HG02852 (cell line): ENCODE results near the gene RAB43.
"Not testable (repeated sequence)": the region's sequence is repeated elsewhere in the genome, so short reads cannot be mapped to it uniquely, and the experiment has no call there.

Source experiments
- ATAC-seq: cut with Tn5 transposase; IDR thresholded peaks from one replicate; pipeline ENCODE4 v1.9.1; 2021; ENCODE audit warnings: mild to moderate bottlenecking, moderate library complexity; ENCODE audit not compliant: unreplicated experiment

The RAB43 gene

DNA sequence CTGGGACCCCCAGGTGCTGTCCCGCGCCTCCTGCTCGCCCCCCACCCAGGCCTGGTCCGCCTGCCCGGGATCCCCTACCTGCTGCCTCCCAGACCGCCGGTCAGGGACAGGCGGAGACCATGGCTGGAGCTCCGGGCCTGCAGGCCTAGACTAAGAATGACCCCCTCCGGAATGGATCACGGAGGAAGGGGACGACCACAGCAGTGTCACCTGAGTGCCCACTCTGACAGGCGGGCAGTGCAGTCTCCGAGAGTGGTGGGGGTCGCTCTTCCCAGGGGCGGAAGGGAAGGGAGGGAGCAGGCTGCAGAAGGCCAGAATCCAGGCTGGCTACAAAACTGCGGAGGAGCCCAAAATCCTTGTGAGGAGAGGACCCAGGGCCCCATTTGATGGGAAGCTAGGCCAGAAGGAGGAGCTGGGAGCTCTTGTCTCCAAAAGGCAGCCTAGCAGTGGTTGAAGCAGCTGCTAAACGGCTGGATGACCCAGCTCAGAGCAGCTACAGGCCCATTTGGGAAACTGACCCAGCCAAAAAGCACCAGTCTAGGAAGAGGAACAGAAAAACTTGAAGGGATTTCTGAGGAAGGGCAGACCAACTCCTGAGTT lies 908 bp upstream of the RAB43 start:
- no peak for ATAC-seq

DNA sequence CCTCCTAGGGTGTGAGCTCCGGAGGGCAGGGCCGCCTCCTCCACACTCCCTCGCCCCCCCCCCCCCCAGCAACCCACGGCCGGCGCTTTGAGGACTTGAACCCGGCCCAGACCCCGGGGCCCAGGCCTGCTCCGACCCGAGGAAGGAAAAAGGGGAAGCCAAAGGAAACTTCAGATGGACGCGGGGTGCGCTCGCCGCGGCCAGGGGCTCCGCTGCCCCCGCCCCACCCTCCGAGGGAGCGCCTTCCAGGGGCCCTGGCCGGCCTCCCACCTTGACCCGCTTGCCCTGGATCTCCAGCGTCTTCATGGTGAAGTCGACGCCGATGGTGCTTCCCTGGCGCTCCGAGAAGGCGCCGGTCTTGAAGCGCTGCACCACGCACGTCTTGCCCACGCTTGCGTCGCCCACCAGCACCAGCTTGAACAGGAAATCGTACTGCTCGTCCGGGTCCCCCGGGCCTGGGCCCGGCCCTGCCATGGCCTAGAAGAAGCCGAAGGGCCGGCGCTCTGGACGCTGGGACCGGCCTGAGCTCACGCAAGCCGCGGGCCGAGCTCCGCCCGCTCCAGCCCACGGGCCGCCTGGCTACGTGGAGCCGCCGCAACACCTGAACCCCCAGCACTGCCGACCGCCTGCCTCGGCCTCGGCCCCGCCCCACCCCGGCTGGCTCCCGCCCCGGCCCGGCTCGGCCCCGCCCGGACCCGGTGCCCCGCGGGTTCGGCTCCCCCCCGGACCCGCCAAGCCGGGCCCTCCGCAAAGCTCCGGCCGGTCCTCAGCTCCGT lies 400 bp downstream of the RAB43 start:
- ATAC-seq = peak; percentile 1

DNA sequence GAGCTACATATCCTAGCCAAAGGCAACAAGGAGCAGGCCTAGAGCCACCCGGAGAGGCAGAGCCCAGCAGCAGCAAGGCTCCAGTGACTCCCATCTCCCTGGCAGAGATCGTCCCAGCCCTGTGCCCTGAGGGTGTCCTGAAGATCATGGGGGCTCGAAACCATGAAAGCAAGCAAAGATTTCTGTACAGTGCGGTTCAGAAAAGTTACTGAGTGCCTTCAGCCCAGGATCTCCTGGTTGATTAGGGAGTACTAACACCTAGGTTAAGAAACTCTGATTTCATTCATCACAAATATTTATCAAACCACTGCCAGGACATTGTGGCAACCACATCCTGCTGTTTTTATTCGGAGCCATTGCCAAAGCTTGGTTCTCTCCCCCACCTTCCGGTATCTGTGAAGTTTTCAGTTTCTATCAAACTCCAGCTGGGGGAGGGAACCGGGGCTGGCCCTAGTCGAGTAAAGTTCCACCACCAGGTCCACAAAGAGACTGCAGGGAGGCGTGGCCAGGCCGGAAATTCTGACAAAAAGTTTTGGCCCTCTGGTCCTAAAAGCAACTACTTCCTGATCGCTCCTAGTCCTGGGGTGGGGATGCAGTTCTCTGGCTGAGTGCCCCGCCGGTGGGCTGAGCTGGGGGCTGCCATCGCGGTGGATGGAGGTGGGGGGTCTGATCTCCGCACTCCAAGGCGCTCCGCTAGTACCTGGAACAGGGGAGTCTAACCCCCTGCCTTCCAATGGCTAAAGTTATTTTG lies 1.2 kb downstream of the RAB43 start:
- ATAC-seq = peak; percentile 56

DNA sequence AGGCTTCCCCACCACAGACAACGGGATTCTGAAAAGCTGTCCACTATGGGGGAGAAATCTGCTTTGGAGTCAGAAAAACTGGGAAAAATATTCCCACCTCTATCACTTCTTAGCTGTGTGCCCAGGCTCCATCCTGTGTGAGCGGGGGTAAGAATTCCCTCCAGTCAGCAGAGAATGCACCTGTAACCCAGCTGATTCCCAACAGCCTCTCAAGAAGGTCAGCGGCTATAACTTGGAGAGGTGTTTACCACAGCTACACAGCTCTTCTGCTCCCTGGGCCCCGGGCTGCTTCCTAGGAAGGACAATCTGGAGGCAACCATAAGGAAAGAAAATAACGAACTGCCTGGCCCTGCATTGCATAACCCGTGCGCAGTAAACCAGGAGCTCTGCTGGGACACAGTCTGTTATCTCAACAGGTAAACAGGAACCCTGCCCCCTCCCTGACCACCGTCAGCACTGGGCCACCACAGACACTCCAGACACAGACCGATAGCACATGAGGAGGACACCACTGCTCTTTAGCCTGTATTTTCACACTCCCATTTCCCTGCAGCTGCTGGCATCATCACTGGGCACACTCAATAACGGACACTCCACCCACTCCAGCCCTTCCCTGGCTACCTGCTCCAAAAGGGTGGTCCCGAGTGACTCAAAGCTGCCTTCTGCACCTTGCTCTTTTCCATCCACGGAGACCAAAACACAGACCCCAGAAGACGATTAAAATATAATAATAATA lies 2.1 kb downstream of the RAB43 start:
- ATAC-seq = no peak

DNA sequence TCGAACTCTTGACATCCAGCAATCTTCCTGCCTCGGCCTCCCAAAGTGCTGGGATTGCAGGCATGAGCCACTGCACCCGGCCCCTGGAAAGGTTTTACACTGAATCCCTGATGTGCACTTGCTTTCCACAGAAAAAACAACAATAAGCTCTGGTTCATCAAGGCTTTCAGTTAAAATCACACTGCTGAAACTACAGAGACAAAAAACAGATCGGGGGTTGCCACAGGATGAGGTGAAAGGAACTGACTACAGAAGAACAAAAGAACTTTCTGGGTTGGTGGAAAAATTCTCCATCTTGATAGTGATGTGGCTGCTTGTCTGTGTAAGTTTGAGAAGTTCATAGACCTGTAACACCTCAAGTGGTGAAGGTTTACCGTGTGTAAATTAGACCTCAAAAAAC lies 2.9 kb downstream of the RAB43 start:
- no peak for ATAC-seq

DNA sequence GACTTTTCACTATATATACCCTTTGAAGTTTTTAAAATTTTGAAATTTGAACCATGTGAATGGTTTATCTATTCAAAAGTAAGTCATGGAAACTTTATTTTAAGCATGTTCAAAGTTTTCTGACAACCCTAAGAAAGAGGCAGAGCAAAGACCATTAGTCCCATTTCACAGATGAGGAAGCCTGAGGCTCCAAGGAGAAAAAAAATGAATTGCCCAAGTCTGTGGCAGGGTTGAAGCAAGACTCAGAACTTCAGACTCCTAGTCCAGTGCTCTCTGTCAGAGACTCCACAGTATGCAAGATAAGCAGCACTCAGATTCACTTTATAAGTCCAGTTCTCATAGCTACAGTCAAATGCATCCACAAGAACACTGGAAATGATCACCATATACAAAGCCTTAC lies 4.5 kb downstream of the RAB43 start:
- no peak for ATAC-seq

DNA sequence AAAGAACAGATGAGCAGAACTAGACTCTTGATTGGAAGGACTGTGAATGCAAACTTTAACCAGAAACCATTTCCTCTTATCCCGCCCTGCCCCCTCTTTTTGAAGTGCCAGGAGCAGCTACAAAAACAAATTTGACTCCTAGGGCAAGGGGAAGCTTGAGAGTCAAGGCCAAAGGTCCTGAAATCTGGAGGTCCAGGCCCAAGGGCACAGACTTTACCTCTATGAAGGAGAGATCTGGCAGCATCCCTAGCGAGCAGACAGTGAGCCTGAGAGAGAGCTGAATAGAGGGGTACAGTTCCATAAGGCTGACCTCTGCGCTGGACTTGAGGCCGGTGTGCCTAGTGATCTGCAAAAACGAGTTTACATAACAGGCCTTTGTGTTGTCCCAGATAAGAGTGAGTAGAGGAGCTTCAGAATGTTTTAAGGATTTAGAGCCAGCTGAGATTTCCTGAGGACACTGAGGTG lies 5.1 kb downstream of the RAB43 start:
- no peak for ATAC-seq

DNA sequence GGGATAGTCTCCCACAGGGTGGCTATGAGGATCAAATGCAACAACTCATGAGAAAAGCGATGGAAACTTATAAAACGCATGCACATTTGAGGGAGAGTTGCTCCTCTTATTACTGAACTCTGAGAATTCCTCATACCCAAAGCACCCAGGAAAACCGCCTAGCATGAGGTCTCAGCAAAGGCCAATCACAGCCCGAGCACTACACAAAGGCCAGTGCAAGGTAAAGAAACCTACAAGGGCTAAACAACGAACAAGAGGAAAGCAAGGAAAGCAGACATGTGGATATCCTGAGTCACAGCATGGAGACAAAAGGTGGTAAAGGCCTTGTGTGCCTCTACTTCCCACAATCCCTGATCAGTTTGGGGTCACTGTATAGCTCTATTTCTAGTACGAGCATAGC lies 7.1 kb downstream of the RAB43 start:
- no peak for ATAC-seq

DNA sequence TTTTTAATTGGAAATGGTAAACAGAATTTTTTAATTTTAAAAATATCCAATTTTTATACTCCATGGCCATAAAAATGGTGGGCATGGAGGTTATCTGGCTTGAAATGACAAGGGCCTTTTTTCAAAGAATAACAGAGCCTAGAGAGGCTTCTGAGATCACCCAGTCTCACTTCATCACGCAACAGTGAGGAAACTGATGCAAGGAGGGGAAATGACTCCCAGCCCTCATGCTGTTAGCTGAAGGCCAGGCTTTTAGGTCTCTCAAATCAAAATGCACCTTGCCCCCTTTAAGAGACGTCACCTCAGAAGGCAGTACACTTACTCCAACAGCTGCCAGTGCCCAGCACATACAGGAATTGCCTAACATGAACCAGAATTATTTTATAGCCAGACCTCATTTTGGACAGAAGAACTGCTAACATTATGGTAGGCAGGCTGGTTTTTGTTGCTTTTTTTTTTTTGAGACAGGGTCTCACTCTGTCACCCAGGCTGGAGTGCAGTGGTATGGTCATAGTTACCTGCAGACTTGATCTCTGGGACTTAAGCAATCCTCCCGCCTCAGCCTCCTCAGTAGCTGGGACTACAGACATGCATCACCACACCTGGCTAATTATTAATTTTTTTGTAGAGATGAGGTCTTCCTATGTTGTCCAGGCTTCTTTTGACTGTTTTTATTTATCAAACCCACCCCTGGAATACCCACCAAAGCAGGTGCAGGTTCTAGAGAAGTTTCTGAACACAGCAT lies 9.1 kb downstream of the RAB43 start:
- ATAC-seq = no peak

DNA sequence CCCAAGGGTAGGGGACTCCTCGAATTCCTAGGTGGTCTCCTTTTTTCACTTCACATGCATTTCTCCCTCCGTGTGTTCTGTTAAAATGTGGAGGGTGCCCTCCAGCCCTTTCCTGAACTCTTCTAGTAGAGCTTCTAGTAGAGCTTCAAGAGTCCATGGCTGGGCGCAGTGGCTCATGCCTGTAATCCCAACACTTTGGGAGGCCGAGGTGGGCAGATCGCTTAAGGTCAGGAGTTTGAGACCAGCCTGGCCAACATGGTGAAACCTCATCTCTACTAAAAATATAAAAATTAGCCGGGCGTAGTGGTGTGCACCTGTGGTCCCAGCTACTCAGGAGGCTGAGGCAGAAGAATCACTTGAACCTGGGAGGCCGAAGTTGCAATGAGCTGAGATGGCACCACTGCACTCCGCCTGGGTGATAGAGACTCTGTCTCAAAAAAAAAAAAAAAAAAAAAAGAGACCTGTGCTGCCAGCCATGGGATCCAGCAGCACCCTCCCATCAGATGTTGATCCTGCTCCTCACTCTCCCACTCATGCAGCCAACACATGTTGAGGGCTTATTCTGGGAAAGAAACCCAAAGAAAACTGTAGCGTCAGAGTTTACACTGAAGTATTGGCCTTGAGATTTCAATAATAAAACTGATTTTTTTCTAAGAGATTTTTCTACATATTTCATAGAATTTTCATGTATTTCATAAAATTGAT lies 10.4 kb downstream of the RAB43 start:
- ATAC-seq = not testable (repeated sequence)

DNA sequence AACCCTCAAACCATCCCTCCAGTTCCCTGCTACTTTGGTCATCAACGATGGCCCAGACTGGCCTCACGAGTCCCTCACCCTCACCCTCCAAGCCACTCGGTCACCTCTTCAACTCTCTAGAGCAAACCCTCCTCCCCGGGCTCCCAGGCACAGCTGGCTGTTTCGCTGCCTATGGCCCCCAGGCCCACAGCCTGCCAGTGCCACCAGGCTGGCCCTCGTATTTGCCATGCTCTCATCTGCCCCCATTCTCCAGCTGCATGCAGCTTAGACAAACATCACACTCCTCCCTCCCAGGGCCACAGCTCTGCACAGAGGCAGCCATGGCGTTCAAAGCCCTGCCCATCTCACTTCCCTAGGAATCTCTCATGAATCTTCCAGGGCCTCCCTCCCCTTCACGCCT lies 13.8 kb downstream of the RAB43 start:
- ATAC-seq = no peak

DNA sequence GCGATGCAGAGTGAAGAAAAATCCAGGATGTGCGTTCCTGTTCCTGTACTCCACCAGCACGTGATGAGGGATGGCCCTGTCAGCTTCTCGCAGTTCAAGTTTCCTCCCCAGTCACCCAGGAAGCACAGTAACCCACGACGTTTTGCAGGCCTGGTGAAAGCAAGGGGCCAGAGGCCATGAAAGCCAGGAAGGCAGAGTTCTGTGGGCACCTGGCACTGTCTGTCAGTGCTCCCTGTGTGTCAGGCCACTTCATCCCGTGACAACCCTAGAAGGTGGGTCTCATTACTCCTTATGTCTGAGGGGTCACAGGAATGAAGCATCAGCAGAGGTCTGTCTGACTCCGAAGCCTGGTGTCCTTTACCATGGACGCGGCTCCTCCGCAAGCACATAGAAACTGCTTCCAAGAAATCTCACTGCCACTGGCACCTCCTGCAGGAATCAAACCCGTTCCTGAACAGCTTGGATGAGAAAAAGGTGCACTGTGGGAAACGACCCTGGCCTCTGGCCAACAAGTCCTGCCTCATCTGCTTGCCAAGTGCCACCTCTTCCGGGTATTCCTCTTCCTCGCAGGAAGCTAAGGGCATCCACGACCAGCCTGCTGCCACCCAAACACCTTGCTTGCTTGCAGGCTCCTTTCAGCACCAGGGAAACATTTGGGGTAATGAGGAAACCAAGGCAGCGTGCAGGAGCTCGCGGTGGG lies 14.6 kb downstream of the RAB43 start:
- ATAC-seq = no peak

DNA sequence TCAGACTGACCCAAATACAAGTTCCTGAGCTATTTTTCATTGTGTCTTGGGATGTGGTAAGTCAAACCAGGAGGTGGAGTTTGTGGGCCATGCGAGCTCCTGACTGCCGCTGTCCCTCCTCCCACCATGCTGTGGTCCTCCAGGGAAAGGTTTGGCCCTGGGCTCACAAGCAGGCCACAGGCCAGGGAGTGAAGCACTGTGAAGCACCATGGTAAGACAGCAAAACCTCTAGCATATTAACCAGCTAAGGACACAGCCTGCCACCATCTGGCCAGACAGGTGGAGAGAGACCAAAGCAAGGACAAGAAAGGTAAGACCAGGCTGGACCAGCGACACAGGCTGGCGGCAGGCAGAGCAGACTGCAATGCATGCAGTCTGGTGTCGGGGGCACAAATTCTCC lies 15.3 kb downstream of the RAB43 start:
- ATAC-seq = no peak

DNA sequence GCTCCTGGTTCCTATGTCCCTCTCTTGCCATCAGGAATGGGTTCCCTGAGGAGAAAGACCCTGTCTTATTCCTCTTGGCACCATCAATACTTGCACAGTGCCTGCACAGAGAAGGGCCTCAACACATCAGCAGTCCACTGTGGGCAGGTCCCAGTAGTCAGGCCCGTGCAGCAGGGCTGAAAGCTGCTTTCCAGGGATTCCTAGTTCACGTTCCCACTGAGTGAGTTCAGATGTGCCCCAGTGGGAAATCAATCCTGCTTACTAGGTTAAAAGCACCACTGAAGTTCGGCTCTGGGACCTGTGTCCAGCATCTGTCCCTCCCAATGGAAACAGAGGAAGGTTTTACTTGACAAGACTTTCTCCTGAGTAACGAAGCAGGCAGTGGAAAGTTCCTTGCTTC lies 15.7 kb downstream of the RAB43 start:
- ATAC-seq = no peak

DNA sequence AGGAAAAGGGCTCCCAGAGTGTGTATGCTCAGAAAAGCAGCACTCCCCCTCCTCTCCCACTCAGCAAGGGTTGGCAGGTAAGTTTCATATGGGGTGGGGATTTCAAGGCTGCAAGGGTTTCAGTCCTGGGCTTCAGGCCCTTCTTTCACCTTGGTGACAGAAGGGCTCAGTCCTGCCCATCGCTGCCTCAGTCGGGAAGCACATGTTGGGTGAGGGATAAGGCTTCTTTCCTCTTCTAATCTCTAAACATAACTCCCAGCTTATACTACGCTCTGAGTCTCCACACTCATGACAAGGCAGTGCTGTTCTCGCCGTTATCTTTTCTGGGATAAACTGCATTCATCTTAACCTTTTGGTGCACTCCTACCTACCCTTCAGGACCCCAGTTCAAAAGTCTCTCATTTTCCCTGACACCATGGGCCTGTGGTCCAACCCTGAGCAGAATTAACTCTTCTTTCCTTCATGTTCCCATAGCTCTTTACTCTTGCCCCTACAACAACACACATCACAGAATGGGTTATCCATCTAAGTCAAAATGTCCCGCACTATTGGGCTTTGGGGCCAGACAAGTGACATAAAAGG lies 17.0 kb downstream of the RAB43 start:
- no peak for ATAC-seq

DNA sequence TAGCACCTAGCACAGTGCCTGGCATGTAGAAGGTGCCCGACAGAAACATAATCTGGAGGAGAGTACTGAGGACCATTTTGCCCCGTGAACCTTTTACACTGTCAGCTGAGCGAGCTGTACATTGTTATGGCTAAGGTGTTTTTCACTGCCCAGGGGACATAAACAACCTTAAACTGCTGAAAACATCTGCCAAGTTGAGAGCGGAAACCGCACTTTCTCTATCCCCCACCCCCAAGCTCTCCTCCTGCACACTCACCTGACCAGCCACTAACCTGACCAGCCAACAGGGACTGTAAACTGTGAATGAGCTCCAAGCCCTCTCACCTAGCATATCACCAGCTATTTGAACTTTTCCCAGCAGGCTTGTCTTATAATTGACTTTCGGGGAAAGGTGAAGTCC lies 17.6 kb downstream of the RAB43 start:
- ATAC-seq = no peak

DNA sequence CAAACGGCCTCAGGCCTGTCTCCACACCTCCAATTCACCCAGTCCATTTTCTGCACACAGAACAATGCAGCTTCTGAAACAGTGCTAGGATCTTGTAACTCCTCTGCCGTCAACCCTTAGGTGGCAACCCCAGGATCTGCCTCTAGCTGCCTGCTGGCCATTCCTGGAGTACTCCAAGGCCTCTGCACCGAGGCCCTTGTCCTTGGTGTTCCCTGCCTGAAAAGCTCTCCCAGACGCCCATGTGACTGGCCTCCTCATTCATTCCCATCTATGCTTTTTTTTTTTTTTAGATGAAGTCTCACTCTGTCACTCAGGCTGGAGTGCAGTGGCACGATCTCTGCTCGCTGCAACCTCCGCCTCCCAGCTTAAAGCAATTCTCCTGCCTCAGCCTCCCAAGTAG lies 18.3 kb downstream of the RAB43 start:
- ATAC-seq = no peak

DNA sequence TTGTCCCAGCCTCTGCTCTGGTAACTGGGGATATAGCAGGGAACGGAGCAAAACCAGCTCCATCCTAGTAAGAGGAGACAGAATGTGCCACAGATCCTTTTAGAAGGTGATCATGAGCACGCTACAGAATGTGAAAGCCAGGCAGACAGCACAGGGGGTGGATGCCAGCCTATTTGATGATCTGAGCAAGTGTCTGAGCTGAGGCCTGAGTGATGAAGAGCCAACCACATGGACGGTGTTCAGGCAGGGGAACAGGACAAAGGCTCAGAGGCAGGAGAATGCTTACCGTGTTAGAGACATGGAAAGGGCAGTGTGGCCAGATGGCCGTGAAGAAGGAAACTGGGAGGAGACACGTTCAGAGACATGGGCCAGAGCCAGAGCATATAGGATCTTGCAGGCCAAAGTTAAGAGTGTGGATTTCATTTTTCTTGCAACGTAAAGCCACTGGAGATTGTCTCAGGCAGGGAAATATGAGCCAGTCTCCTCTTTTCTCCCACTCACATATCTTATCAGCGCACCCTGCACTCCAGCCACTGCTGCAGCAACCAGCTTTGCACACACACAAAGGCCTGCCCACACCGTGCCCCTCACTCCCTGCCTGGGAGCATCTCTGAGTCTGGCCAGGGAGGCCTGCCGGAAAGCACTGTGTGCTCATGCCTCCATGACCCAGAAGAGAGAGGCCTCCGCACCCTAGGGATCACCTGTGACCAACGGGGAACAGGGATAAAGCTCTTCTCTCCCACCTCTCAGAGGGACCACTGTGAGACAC lies 20.1 kb downstream of the RAB43 start:
- no peak for ATAC-seq
